Activated T-cell treated with anti-CD3 and anti-CD28 coated beads for 4 hours (primary cell): ENCODE measurements around the gene DOCK1.

Experiments
- DNase-seq: peaks from one replicate; pipeline ENCODE4 v3.0.0-alpha.2; 2020

Gene DOCK1

DNA sequence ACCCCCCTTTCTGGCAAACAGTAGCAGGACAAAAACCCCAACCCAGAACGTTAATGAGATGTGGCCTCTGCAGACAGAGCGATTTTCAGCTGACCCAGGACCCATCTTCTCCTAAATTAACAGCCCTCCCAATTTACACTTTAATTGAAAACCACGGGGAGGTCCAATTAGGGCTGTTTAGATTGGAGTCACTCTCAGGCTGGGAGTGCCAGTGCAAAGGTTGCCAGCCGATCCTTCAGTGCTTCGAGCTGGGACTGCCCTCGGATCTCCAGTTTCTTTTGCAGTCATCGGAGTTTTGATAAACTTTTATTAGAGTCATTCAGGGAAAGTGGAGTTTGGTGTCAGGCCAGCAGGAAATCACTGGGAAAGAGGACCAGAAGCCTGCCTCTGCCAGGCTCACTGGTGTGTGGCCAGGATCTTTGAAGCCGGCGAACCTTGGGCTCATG, 108.0 kb downstream of the DOCK1 start:
- no peak for DNase-seq

DNA sequence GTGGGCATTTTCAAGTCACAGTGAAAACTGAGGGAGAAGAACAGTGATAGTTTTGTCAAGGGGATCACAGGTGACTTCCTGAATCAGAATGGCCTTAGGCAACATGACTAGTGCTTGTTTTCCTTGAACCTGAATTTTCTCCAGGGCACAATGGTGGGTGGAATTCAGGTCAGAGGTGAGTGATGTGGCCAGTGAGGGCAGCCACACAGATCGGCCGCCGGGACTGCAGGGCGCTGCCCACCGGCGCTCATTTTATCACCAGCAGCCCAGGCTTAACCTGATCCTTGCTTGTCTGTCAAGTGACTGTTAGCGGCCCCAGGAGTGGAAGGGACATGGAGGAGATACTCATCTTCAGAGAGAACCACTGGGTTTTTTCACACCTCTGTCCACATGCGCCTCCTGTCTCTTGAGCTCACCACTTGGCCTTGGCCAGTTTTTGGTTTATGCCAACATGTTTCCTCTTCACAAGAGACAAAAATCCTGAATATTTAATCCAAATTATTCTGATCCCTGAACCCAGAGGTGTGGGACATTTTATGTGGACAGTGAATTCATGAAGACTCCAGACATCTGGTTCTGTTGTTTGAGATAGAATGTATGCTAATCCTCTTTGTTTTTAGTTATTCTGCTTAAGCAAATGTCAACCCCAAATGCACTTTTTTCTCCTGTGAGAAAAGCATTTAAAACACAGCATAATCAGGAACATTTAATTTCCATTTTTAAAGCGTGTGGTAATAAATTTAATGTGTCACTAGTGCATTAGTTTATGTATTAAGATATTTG, 108.7 kb downstream of the DOCK1 start:
- no peak for DNase-seq

- DNase-seq = no peak
Measured at GRCh38 chr10:127014671-127015070, 109.4 kb downstream of the DOCK1 start.

DNA sequence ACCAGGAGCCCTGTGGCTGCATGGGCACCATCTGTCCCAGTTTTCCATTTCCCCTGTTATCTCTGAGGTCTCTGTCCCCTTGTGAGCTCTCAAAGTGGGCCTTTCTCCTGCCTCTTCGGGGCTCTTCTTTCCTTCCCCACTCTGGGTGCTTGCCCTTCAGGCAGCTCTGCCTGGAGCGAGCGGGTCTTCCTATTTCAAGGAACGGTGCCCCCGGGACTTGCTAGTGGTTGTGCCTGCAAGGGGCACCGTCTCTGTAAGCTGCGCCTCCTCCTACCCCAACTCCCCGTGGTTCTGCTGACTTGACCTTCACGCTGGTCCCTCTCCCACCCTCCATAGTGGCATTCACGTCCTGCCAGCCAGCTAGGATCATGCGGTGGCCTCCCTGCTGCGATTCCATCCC, 110.1 kb downstream of the DOCK1 start:
- DNase-seq = no peak

- DNase-seq = no peak
Measured at GRCh38 chr10:127016331-127016730, 111.1 kb downstream of the DOCK1 start.

- DNase-seq = no peak
Measured at GRCh38 chr10:127017541-127018297, 112.5 kb downstream of the DOCK1 start.

- no peak for DNase-seq
Measured at GRCh38 chr10:127018298-127018650, 113.0 kb downstream of the DOCK1 start.

DNA sequence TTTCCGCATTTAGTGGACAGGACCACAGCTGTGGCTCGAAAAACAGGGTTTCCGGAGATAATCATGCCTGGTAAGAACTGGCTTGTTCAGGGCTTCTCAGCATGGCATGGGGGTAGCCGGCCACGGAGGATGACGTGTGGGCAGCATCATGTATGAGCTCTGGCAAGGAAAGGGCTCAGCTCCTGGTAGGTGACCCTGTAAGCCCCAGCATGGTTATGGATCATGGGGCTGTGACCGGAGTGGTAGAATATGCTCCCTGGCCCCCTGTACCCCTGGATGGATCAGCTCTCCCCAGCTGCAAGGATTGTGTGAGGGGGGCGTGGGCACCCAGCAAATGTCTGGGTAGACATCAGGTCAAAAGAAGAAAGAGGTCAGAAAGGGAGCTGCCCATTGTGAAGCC, 113.5 kb downstream of the DOCK1 start:
- no peak for DNase-seq

DNA sequence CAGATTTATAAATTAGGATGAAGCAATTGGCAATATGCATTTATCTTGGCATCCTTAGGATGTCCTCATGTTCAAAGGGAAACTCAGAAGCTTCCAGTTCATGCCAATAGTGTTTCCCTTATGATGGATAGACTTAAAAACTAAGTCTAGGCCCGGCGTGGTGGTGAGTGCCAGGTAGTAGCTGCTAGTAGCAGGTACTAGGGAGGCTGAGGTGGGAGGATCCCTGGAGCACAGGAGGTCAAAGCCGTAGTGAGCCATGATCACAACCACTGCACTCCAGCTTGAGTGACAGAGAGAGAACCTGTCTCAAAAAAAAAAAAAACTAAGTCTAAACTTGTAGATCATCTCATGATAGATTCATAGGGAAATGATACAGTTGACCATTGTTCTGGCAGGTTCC, 115.0 kb downstream of the DOCK1 start:
- no peak for DNase-seq

DNA sequence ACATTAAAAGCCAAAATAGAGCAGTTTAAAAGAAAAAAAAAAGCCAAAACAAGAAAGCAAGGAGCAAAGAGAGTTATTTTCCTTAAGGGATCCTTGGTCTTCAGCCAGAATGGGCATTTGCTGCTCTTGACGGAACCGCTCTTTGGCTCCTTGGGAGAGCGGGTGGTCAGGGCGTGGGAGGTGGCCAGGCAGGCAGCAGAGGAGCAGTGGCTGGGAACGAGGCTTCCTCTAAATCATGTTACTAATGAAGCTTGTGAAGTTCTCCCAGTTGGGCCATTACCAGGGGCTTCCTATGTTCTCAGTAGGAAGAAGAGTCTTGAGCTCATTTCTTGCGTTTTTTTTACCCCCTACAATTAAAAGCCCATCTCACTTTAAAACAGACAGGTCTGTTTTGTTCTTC, 116.6 kb downstream of the DOCK1 start:
- no peak for DNase-seq

GRCh38 chr10:127024685-127025435, 119.6 kb downstream of the DOCK1 start:
- DNase-seq = no peak

DNA sequence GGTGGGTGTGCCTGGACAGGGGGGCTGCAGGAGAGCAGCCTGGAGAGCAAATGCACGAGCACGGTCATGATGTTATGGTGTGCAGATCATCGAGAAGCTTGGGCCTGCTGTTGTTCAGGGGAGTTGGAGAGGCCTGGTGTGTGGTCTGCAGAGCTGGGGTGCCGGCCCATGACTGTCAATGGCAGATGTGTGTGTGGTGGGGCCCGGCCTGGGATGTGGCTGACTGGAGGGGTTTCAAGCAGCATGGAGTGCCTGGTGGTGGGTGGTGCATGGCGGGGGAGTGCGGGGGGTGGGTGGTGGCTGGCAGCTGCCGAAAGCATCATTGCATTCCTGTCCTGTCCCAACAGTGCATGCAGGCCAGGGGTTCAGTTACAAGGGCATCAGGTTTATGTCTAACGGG, 122.6 kb downstream of the DOCK1 start:
- no peak for DNase-seq

DNA sequence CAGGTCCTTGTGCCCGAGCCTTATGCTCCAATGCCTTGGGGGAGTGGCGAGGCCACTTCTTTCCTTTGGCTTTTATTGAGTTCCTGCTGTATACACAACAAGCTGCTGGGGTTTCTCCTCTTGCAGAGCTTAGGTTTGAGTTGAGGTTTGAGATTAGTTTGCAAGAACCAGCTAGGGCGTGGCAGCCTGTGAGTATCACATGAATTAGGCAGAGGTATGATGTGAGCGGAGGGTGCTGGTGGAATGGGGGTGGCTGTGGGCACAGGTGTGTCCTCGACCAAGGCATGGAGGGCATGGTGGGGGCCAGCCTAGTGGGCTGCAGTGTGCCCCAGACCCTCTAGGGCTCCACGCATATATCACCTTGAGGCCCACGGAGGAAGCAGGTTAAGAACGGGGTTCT, 123.3 kb downstream of the DOCK1 start:
- DNase-seq = no peak

DNA sequence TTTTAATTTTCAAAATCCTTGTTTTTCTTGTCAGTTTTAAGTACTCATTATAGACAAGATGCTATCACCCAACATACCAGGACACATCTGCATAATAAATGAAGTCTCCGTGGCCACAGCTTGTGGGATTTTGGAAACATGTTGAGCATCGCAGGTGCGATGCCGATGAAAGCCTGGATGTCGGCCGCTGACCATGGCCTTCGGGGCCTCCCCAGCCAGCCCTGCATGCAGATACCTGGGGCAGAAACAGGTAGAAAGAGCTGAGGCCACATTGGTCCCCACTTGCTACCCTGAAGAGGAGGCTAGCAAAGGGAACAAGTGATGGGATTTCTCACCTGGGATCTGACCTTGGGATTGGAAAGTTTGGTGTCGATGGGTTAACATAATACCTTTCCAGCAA, 123.8 kb downstream of the DOCK1 start:
- no peak for DNase-seq

GRCh38 chr10:127033216-127034033, 128.2 kb downstream of the DOCK1 start:
- no peak for DNase-seq

DNA sequence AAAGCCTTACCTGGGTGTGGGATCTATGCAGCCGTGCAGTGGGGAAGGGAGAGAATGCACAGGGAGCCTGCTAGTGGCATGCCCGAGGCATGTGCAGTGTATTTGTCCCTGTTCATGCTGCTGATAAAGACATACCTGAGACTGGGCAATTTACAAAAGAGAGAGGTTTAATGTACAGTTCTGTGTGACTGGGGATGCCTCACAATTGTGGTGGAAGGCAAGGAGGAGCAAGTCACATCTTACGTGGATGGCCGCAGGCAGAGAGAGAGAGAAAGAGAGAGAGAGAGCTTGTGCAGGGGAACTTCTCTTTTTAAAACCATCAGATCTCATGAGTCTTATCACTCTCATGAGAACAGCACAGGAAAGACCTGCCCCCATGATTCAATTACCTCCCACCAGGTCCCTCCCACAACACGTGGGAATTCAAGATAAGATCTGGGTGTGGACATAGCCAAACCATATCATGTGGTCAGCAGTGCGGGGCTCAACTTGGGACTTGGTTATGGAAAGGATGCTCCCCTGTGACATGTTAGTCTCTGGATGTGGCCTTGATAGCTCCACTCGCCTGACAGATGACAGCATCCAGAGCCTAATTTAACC, 128.9 kb downstream of the DOCK1 start:
- DNase-seq = no peak

DNA sequence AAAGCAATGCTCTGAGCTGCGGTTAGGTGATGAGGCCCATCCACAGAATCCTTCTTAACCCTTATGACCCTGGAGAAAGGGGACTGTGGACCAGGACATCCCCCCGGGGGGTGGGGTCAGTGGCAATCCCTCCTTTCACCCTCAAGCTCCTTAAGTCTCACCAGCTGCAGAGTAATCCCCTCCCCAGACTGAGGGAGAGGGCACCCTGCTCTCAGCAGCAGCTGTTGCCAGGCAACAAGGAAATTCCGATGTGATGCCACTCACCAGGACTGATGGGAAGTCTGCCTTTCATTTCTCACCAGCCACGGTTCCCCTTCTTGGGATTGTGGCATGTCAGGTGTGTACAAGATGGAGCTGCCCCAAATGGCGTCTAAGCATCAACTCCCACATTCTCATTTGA, 129.6 kb downstream of the DOCK1 start:
- DNase-seq = no peak

- DNase-seq = no peak
Measured at GRCh38 chr10:127035827-127036226, 130.6 kb downstream of the DOCK1 start.

GRCh38 chr10:127036987-127037386, 131.8 kb downstream of the DOCK1 start:
- no peak for DNase-seq

DNA sequence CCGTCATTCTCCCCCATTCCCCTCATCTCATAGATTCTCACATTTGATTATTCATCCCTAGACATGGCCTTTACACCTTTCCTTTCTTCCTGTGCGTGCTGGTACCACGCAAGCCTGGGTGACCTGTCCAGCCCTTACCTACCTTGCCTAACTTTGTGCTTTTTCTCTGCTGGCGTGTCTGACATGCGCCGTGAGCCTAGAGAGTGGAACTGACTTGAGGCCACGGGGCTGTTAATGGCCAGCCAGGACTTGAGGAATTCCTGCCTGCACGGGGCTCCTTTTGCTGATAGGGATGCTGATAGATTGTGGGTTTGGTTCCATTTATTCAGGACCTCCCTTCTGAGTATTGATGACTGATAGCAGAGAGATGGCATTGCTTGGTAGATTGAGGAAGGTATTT, 134.2 kb downstream of the DOCK1 start:
- no peak for DNase-seq

DNA sequence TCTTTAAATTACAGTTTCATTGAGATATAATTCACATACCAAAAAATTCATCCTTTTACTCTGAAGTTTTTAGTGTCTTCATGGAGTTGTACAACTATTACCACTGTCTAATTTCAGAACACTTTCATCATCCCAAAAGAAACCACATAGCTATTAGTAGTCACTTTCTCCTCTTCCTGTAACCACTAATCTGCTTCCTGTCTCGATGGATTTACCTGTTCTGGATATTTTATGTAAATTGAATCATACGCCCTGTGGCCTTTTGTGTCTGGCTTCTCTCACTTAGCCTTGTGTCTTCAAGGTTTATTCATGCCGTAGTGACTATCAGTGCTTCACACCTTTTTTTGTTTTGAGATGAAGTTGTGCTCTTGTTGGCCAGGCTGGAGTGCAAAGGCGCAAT, 135.5 kb downstream of the DOCK1 start:
- no peak for DNase-seq

- DNase-seq = no peak
Measured at GRCh38 chr10:127041552-127041951, 136.3 kb downstream of the DOCK1 start.

DNA sequence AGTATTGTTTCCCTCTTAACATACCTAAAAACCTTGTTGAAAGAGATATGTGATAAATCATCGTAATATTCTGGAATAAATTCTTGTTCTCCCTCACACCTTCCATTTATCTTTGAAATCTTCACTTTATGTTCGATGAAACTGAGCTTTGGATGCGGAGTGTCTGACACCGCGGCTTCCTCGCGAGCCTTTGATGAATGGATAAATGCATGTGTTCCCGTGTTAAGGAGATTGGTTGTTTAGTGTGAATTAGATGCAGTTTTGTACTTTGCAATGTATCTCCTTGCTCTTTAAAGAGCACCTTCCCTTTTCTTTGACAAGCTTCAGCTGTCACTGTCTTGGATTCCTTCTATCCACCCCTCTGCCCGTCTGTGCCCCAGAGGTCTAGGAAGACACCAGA, 138.1 kb downstream of the DOCK1 start:
- no peak for DNase-seq
